Activated naive CD8-positive, alpha-beta T cell treated with anti-CD3 and anti-CD28 coated beads, Interleukin-2, amount 50 U/mL, for 24 hours (primary cell): ENCODE results near the gene PPFIBP1.

Experiments
- ATAC-seq: fragments of 150-1000 bp; cut with Tn5 transposase; one replicate; pipeline ENCODE4 v1.10.0; 2021
- DNase-seq: peaks from one replicate; pipeline ENCODE4 v3.0.0; 2021
- H3K27ac Mint-ChIP-seq: one replicate; pipeline ENCODE4 v1.8.0; 2021; ENCODE audit warnings: mild to moderate bottlenecking, mixed read lengths
- H3K27me3 Mint-ChIP-seq: one replicate; pipeline ENCODE4 v1.8.0; 2021; ENCODE audit warnings: mixed read lengths
- H3K36me3 Mint-ChIP-seq: one replicate; pipeline ENCODE4 v1.8.0; 2021; ENCODE audit warnings: low read depth, mixed read lengths
- H3K4me1 Mint-ChIP-seq: one replicate; pipeline ENCODE4 v1.8.0; 2021; ENCODE audit warnings: mixed read lengths
- H3K4me3 Mint-ChIP-seq: one replicate; pipeline ENCODE4 v1.8.0; 2021; ENCODE audit warnings: mild to moderate bottlenecking, moderate library complexity, mixed read lengths
- H3K9me3 Mint-ChIP-seq: one replicate; pipeline ENCODE4 v1.8.0; 2021; ENCODE audit warnings: mixed read lengths

Gene PPFIBP1

GRCh38 chr12:27504507-27504906 lies 19.5 kb upstream of the PPFIBP1 start:
- DNase-seq = no peak
- Mint-ChIP-seq H3K4me3 (no peak overlapping the region), H3K4me1 (peaks cover 14% of the 10 kb centered on the region), H3K36me3 (no peaks in the 10 kb centered on the region), H3K27ac (no peak overlapping the region), H3K9me3 (peaks cover 9% of the 10 kb centered on the region), H3K27me3 (peaks cover 17% of the 10 kb centered on the region)
- no peak for ATAC-seq

- Mint-ChIP-seq H3K4me3 (no peak overlapping the region), H3K36me3 (no peaks in the 10 kb centered on the region), H3K9me3 (peaks cover 9% of the 10 kb centered on the region), H3K4me1 (peaks cover 14% of the 10 kb centered on the region), H3K27ac (no peak overlapping the region), H3K27me3 (peaks cover 14% of the 10 kb centered on the region)
- DNase-seq = no peak
- ATAC-seq = no peak
Observed at GRCh38 chr12:27505109-27505508, 18.9 kb upstream of the PPFIBP1 start.

GRCh38 chr12:27505761-27506160 lies 18.2 kb upstream of the PPFIBP1 start:
- DNase-seq = no peak
- H3K4me1 Mint-ChIP-seq = peaks cover 14% of the 10 kb centered on the region

GRCh38 chr12:27506645-27507189 lies 17.3 kb upstream of the PPFIBP1 start:
- H3K27ac Mint-ChIP-seq = no peak overlapping the region
- DNase-seq = no peak
- peaks cover 9% of the 10 kb centered on the region for H3K9me3 Mint-ChIP-seq
- ATAC-seq = no peak
- no peaks in the 10 kb centered on the region for H3K36me3 Mint-ChIP-seq
- no peak overlapping the region for H3K4me3 Mint-ChIP-seq
- peaks cover 11% of the 10 kb centered on the region for H3K4me1 Mint-ChIP-seq
- peaks cover 11% of the 10 kb centered on the region for H3K27me3 Mint-ChIP-seq

More at GRCh38 chr12:27505761-27506160, 18.2 kb upstream of the PPFIBP1 start:
- peaks cover 9% of the 10 kb centered on the region for H3K9me3 Mint-ChIP-seq
- H3K36me3 Mint-ChIP-seq = no peaks in the 10 kb centered on the region
- no peak overlapping the region for H3K4me3 Mint-ChIP-seq
- ATAC-seq = no peak
- peaks cover 11% of the 10 kb centered on the region for H3K27me3 Mint-ChIP-seq
- no peak overlapping the region for H3K27ac Mint-ChIP-seq

- Mint-ChIP-seq H3K4me1 (no peaks in the 10 kb centered on the region), H3K27me3 (peaks cover 9% of the 10 kb centered on the region), H3K4me3 (no peak overlapping the region), H3K27ac (no peak overlapping the region), H3K9me3 (peaks cover 5% of the 10 kb centered on the region), H3K36me3 (no peaks in the 10 kb centered on the region)
- ATAC-seq = no peak
- DNase-seq = no peak
Observed at GRCh38 chr12:27508736-27509431, 15.1 kb upstream of the PPFIBP1 start.

- H3K36me3 Mint-ChIP-seq = no peaks in the 10 kb centered on the region
- no peaks in the 10 kb centered on the region for H3K4me1 Mint-ChIP-seq
- H3K9me3 Mint-ChIP-seq = peaks cover 5% of the 10 kb centered on the region
- DNase-seq (no peak), ATAC-seq (no peak)
- H3K27ac Mint-ChIP-seq = no peak overlapping the region
- H3K27me3 Mint-ChIP-seq = peaks cover 9% of the 10 kb centered on the region
- no peak overlapping the region for H3K4me3 Mint-ChIP-seq
Observed at GRCh38 chr12:27511031-27511722, 12.8 kb upstream of the PPFIBP1 start.

- H3K27ac Mint-ChIP-seq = no peak overlapping the region
- H3K36me3 Mint-ChIP-seq = no peaks in the 10 kb centered on the region
- peaks cover 2% of the 10 kb centered on the region for H3K9me3 Mint-ChIP-seq
- H3K4me3 Mint-ChIP-seq = no peak overlapping the region
- peaks cover 8% of the 10 kb centered on the region for H3K27me3 Mint-ChIP-seq
- no peak for ATAC-seq
- no peak for DNase-seq
- H3K4me1 Mint-ChIP-seq = no peaks in the 10 kb centered on the region
Observed at GRCh38 chr12:27511723-27512045, 12.3 kb upstream of the PPFIBP1 start.

GRCh38 chr12:27513155-27513824 lies 10.7 kb upstream of the PPFIBP1 start:
- Mint-ChIP-seq H3K27ac (no peak overlapping the region), H3K27me3 (peaks cover 10% of the 10 kb centered on the region), H3K4me1 (no peaks in the 10 kb centered on the region), H3K36me3 (no peaks in the 10 kb centered on the region), H3K4me3 (no peak overlapping the region), H3K9me3 (no peaks in the 10 kb centered on the region)
- no peak for ATAC-seq
- DNase-seq = no peak

- Mint-ChIP-seq H3K27me3 (peaks cover 24% of the 10 kb centered on the region), H3K4me1 (no peaks in the 10 kb centered on the region), H3K36me3 (no peaks in the 10 kb centered on the region), H3K27ac (no peak overlapping the region), H3K9me3 (no peaks in the 10 kb centered on the region), H3K4me3 (no peak overlapping the region)
- no peak for DNase-seq
- no peak for ATAC-seq
Observed at GRCh38 chr12:27515671-27516070, 8.3 kb upstream of the PPFIBP1 start.

- H3K4me3 Mint-ChIP-seq = no peak overlapping the region
- H3K4me1 Mint-ChIP-seq = no peaks in the 10 kb centered on the region
- H3K27ac Mint-ChIP-seq = no peak overlapping the region
- DNase-seq = no peak
- ATAC-seq = no peak
- H3K36me3 Mint-ChIP-seq = no peaks in the 10 kb centered on the region
- H3K9me3 Mint-ChIP-seq = no peaks in the 10 kb centered on the region
- peaks cover 24% of the 10 kb centered on the region for H3K27me3 Mint-ChIP-seq
Observed at GRCh38 chr12:27516625-27517024, 7.4 kb upstream of the PPFIBP1 start.

- DNase-seq (no peak), ATAC-seq (no peak)
- Mint-ChIP-seq H3K27me3 (peaks cover 28% of the 10 kb centered on the region), H3K4me1 (peaks cover 5% of the 10 kb centered on the region), H3K27ac (no peak overlapping the region), H3K4me3 (no peak overlapping the region), H3K36me3 (no peaks in the 10 kb centered on the region), H3K9me3 (no peaks in the 10 kb centered on the region)
Observed at GRCh38 chr12:27517546-27517945, 6.5 kb upstream of the PPFIBP1 start.

GRCh38 chr12:27517961-27518665 lies 5.9 kb upstream of the PPFIBP1 start:
- Mint-ChIP-seq H3K27me3 (peaks cover 28% of the 10 kb centered on the region), H3K27ac (no peak overlapping the region), H3K9me3 (no peaks in the 10 kb centered on the region), H3K36me3 (no peaks in the 10 kb centered on the region), H3K4me3 (no peak overlapping the region), H3K4me1 (peaks cover 10% of the 10 kb centered on the region)
- ATAC-seq (no peak), DNase-seq (no peak)

GRCh38 chr12:27521066-27521465 lies 2.9 kb upstream of the PPFIBP1 start:
- no peak for ATAC-seq
- Mint-ChIP-seq H3K4me1 (peaks cover 34% of the 10 kb centered on the region), H3K27ac (no peak overlapping the region), H3K36me3 (no peaks in the 10 kb centered on the region), H3K4me3 (no peak overlapping the region), H3K9me3 (no peaks in the 10 kb centered on the region), H3K27me3 (peaks cover 36% of the 10 kb centered on the region)
- no peak for DNase-seq

GRCh38 chr12:27521981-27522380 lies 2.0 kb upstream of the PPFIBP1 start:
- DNase-seq = no peak
- Mint-ChIP-seq H3K27me3 (peaks cover 30% of the 10 kb centered on the region), H3K4me1 (peaks cover 34% of the 10 kb centered on the region), H3K36me3 (no peaks in the 10 kb centered on the region), H3K27ac (peak overlapping the region; percentile 1), H3K9me3 (no peaks in the 10 kb centered on the region), H3K4me3 (no peak overlapping the region)
- no peak for ATAC-seq
